GM18868 (cell line): Measurements from ENCODE around the gene CDC25A.
A peak's percentile ranks its signal among the peaks of the same experiment; 100 is the strongest.

Experiments
- ATAC-seq: cut with Tn5 transposase; IDR thresholded peaks from one replicate; pipeline ENCODE4 v1.9.1; 2021; ENCODE audit warnings: mild to moderate bottlenecking, moderate library complexity; ENCODE audit not compliant: unreplicated experiment

Gene CDC25A

DNA sequence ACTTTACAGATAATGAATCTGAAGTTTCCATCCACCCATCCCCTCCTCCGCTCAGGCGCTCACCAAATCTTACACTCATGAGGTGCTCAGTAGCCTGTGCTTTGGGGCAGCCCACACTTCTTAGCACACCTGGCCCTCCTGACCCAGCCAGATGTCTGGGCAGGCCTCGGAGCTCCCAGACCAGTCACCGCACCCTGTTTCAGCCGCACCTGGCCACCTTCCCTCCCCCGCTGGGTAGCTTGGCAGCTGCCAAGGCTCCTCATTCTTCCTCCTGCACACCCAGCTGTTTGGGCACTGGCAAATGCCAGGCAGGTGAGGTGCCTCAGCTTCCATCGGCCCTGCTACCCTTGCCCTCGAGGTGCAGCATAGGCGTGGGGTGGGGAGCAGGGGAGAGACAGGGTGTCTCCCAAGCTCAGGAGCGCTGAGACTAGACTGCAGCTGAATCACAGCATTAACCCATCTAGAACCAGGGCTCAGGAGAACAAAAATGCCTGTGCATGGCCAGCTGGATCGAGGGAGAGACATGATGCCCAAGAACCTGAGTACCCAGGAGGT lies 45.8 kb downstream of the CDC25A start:
- no peak for ATAC-seq

DNA sequence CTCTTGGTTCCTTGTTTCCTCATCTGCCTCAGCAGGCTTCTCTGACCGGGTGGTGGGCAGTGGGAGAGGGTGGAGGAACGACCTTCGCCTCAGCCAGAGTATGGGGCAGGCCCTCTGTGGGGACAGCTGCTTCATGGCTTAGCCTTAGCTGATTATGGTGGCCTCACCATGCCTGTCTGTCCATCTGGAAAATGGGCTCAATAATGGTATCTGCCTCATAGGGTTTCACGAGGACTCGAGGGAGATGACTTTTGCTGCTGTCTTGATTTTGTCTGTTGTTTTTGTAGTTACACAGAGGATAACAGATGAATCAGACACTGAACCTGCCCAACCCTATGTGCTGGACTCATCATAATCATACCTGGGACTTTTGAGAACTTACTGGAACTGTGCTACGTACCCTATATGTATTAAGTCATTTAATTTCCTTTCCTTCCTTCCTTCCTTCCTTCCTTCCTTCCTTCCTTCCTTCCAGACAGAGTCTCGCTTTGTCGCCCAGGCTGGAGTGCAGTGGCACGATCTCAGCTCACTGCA lies 46.5 kb downstream of the CDC25A start:
- no peak for ATAC-seq

- ATAC-seq = no peak
These were observed 47.1 kb downstream of the CDC25A start for GRCh38 chr3:48140936-48141603.

DNA sequence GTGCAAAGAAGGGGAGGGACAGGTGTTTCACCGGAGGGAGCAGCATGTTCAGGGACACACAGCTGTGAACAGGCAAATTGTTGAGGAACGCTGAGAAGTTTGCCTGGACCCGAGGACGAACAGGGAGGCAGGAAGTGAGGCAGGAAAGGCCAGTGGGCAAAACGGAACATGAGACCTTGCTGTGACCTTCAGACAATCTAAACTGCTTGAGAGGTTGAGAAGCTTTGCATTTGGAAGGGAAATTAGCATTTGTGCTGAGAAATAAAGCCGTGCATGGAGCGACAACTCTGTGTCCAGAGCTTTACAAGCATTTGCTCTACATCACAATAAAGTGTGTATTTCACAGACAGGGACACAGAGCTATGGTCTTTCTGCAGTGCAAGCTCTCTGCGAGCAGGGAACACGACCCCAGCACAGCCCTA lies 47.9 kb downstream of the CDC25A start:
- no peak for ATAC-seq

DNA sequence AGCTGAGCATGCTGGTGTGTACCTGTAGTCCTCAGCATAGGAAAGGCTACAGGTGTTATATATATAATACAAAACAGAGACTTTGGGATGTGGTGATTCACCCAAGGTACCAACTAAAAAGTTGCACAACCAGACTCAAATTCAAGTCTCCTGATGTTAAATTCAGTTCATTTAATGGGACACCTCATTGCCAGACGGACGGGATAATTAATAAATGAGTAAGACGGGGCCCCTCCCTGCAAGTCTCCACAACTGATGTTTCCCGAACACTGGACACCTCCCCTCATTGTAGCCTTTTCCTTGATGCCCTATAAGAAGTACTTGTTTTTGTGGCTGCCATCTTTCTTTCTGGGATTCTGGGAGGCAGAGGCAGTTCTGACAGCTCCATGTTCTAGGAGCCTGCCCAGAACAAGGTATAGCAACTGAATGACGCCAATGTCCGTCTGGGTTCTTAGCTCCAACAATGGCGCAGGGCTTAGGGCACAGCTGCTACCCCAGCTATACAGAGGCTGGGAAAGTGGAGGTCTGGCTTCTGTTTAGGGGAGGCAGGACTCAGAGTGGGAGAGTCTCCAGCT lies 50.7 kb downstream of the CDC25A start:
- ATAC-seq = no peak

DNA sequence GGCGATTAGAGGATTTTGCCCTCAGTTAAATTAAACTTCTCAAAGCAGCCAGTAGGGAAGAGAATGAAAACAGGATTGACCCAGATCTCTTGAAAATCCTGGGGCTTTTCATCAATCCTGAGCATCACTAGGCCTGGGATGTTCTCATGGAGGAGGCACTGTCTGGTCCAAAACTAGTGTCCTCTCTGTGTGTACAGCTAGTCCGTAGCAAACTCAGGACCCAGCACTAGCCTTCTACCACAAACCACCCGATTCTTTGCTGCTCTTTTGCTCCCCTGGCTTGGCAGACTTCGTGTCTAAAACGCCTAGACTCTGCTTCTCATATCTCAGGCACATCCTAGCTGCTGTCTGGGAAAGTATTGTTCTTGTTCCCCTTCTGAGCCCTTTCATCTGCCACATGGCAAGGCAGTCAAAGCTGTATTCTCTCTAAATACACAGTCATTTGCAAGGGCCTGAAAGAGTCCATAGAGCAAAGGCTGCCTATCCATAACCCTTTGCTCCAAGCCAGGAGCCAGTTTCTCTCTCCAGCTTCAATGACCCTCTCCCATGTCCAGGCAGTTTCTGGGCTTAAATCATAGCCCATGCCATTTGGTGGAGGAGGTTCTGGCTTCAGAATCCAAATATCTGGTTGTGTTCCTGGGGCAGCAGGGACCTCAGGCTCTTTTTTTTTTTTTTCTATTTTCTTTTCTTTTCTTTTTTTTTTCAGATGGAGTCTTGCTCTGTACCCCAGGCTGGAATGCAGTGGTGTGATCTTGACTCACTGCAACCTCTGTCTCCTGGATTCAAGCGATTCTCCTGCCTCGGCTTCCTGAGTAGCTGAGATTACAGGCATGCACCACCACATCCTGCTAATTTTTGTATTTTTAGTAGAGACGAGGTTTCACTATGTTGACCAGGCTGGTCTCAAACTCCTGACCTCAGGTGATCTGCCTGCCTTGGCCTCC lies 52.4 kb downstream of the CDC25A start:
- no peak for ATAC-seq

DNA sequence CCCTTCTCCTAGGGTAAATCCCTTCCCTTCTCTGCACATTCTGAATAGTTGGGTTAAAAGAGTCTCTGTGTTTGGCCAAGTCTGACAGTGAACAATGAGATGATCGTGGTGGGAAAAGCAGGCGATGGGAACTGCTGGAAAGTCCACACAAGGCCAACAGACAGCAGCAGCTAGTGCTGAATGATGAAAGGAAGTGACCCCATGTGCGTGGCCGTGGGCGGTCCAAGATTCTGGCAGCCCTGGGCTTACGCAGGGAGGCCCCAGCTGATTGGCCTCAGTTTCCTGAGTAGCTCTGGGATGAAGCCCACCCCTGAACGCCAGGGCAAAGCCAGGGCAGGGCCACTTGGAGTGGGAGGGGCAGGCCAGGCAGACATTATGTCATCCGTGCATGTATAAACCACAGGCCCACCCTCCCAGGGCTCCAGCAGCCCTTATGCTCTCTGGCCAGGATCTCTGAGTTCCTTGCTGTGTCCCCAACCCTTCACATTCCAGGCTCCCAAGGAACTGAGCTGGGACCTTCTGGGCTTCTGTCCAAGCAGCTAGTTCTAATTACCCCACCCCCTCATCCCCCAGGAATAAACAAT lies 57.8 kb downstream of the CDC25A start:
- ATAC-seq = no peak

- ATAC-seq = no peak
These were observed 58.3 kb downstream of the CDC25A start for GRCh38 chr3:48129921-48130320.

DNA sequence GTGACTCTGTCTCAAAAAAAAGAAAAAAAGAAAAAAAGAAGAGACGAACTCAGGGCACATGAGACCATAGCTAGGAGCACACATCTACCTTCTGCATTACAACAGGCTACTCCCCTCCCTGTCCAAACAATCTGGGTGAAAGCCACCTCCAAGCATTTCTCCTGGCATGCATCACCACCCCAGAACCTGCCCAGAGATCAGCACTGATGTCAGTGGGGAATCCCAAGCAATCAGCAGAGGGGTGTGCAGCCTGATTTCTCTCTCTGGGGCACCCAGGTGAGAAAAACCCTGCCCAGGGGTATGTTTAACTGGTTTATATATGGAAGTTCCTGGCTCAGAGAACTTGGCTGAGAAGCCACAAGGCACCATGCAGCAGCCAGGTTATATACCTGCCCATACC lies 59.4 kb downstream of the CDC25A start:
- no peak for ATAC-seq

GRCh38 chr3:48125886-48126622 lies 62.2 kb downstream of the CDC25A start:
- no peak for ATAC-seq

DNA sequence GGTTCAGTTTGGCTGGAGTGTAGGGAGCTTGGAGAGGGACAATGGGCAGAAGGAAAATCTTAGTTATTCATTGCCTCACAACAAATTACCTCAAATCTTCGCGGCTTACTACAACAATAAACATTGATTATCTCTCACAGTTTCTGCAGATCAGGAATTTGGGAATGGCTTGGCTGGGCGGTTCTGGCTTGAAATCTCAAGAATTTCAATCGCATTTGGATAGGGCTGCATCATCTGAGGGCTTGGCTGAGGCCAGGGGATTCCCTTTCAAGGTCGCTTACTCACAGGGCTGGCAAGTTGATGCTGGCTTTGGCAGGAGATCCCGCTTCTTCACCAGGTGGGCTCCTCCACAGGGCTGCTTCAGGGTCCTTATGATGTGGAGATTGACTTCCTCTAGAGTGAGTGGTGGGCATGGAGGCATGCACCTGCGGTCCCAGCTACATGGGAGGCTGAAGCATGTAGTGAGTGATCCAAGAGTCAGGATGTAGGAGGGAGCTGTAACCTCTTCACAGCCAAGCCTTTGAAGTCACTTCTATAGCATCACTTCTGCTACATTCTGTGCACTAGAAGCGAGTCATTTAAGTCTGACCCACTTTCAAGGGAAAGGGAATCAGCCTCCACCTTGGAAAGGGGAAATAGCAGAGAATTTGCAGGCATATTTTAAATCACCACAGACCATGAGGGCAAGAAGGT lies 63.1 kb downstream of the CDC25A start:
- ATAC-seq = no peak

DNA sequence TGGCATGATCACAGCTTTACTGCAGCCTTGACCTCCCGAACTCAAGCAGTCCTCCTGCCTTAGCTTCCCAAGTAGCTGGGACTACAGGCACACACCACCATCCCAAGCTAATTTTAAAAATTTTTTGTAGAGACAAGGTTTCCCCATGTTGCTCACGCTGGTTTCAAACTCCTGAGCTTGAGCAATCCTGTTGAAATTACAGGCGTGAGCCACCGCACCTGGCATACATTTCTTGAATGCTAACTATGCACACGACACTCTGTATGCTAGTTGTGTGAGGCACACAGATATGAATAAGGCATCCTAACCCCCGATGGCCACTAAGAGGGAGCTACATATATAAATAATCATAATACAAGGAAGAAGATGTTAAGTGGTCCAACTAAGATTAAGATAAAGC lies 64.9 kb downstream of the CDC25A start:
- no peak for ATAC-seq

- ATAC-seq = no peak
These were observed 65.7 kb downstream of the CDC25A start for GRCh38 chr3:48122504-48122903.

DNA sequence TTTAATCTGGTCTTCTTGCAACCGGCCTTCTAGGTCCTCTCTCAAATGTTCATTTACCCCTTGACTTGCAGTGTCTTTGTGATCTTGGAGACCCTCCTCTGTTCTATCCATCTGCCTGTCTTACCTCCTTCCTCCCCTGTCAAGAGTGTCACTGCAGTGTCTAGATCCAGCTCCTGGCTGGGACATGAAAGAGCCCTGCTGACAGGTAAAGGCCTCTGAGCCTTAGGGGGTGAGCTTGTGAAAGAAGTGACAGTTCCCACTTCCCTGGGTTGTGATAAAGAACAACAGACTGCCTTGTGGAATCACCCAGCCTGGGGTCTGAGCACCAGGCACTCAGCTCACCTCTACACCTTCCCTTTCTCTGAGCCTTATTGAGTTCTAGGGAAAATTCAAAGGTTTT lies 68.0 kb downstream of the CDC25A start:
- ATAC-seq = no peak

DNA sequence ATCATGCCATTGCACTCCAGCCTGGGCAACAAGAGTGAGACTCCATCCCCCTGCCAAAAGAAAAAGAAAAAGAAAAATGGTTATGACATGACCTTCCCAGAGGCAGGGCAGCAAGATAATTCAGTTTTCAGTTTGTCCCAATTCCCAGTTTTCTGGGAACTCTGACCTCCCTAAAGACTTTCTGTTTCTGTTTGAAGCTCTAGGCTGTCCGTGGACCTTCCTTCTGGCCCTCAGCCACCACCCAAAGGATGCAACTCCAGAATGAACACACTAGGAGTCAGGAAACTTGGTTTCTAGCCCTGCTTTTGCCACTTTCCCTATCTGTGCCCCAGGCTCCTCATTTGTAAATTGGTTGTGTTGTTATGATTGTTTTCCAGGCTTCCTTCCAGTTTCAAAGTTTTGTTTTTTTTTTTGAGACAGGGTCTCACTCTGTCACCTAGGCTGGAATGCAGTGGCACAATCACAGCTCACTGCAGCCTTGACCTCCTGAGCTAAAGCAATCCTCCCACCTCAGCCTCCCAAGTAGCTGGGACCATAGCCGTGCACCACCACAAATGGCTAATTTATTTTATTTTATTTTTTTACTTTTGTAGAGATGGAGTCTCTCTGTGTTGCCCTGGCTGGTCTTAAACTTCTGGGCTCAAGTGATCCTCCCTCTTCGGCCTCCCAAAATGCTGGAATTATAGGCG lies 68.6 kb downstream of the CDC25A start:
- no peak for ATAC-seq

DNA sequence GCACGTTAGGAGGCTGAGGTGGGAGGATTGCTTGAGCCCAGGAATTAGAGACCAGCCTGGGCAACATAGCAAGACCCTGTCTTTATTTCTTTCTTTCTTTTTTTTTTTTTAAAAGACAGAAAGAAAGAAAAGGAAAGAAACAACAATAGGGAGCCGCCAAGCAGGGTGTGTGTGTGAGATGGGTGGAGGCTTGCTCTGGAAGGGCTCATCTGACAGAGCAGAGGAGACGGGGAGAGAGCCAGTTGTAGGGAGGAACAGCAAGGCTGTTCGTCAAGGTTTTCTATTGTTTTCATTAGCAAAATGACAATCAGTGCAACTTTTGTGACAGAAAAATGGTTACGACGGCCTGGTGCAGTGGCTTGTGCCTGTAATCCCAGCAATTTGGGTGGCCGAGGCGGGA lies 69.3 kb downstream of the CDC25A start:
- no peak for ATAC-seq

- ATAC-seq = no peak
These were observed 69.9 kb downstream of the CDC25A start for GRCh38 chr3:48118322-48118721.

DNA sequence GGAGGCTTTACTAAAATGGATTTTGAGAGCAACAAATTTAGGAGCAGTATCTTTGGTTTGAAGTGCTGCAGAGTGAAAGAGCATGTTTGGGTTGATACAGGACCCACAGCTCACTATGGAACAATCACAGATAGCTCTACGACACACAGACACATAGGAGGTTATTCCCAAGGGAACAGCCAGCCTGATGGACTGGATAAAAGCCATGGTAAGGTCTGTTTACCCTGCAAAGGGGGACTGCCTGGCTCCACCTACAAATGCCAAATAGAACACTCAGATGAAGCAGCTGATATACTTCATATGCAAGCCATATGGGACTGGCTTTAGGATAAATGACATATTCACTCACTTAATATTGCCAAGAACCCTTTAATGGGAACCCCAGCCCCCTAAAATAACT lies 75.4 kb downstream of the CDC25A start:
- peak; percentile 12 for ATAC-seq
